GM21723 (cell line): Measurements from ENCODE around the gene IQGAP2.
"Not testable (repeated sequence)": the region's sequence is repeated elsewhere in the genome, so short reads cannot be mapped to it uniquely, and the experiment has no call there.

ENCODE experiments used
- ATAC-seq: cut with Tn5 transposase; IDR thresholded peaks from one replicate; pipeline ENCODE4 v1.9.1; 2021; ENCODE audit warnings: mild to moderate bottlenecking, moderate library complexity; ENCODE audit not compliant: unreplicated experiment

Gene IQGAP2, protein sequence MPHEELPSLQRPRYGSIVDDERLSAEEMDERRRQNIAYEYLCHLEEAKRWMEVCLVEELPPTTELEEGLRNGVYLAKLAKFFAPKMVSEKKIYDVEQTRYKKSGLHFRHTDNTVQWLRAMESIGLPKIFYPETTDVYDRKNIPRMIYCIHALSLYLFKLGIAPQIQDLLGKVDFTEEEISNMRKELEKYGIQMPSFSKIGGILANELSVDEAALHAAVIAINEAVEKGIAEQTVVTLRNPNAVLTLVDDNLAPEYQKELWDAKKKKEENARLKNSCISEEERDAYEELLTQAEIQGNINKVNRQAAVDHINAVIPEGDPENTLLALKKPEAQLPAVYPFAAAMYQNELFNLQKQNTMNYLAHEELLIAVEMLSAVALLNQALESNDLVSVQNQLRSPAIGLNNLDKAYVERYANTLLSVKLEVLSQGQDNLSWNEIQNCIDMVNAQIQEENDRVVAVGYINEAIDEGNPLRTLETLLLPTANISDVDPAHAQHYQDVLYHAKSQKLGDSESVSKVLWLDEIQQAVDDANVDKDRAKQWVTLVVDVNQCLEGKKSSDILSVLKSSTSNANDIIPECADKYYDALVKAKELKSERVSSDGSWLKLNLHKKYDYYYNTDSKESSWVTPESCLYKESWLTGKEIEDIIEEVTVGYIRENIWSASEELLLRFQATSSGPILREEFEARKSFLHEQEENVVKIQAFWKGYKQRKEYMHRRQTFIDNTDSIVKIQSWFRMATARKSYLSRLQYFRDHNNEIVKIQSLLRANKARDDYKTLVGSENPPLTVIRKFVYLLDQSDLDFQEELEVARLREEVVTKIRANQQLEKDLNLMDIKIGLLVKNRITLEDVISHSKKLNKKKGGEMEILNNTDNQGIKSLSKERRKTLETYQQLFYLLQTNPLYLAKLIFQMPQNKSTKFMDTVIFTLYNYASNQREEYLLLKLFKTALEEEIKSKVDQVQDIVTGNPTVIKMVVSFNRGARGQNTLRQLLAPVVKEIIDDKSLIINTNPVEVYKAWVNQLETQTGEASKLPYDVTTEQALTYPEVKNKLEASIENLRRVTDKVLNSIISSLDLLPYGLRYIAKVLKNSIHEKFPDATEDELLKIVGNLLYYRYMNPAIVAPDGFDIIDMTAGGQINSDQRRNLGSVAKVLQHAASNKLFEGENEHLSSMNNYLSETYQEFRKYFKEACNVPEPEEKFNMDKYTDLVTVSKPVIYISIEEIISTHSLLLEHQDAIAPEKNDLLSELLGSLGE (N-terminal part only)

DNA sequence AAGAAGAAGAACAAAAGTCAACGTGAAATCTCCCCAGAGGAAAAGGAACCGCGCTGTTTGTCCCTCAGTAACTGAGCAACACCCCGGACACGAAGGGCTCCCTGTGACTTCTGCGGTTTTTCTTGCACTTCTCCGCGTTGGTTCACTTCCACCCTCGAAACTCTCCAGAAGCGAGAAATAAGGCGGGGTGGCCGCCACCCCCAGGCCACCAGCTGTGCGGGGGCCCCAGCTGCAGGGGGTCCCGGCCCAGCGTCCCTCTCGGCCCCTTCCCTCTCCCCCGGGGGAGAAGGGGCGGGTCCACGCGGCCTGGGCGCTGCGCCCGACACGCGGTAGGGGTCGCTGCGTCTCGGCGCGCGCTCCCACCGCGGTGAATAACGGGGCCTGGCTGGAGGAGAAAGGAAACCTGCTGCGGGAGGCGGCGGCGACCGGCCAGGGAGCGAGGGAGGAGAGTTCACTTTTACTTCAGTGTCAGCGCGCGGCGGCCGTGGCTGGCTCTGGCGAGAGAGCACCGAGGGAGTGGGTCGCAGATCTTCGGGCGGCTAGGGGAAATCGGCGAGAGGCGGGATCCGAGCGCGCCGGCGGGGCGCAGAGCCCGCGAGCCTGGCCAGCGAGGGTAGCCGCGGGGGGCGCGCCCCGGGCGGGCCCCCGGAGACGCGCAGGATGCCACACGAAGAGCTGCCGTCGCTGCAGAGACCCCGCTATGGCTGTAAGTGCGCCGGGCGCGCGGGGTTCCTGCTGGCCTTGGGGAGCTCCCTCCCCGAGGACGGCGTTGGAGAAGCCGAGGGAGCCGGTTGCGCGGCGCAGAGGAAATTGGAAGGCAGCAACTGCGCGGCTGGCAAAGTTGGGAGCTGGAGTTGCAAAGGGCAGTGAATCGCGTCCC lies at the start of gene IQGAP2:
Gene IQGAP2, plus strand, starts transcription at position 400 of the 880 bp plus-strand sequence. Its CDS starts 261 bp downstream, at position 661.
- ATAC-seq: peak; percentile 56

DNA sequence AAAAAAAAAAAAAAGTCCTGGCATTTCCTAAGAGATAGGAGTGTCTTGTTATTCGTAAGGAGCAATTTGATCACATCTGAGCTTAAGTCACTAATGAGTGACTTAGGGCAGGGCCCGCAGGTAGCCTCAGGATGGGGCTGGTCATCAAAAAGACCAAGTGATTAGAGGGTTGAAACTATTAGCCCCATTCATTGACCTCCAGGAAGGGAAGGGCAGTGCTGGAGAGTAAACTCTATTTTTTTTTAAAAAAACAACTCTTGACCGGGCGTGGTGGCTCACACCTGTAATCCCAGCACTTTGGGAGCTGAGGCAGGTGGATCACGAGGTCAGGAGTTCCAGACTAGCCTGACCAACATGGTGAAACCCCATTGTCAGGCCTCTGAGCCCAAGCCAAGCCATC lies 46.2 kb upstream of the IQGAP2 start:
- ATAC-seq: no peak

DNA sequence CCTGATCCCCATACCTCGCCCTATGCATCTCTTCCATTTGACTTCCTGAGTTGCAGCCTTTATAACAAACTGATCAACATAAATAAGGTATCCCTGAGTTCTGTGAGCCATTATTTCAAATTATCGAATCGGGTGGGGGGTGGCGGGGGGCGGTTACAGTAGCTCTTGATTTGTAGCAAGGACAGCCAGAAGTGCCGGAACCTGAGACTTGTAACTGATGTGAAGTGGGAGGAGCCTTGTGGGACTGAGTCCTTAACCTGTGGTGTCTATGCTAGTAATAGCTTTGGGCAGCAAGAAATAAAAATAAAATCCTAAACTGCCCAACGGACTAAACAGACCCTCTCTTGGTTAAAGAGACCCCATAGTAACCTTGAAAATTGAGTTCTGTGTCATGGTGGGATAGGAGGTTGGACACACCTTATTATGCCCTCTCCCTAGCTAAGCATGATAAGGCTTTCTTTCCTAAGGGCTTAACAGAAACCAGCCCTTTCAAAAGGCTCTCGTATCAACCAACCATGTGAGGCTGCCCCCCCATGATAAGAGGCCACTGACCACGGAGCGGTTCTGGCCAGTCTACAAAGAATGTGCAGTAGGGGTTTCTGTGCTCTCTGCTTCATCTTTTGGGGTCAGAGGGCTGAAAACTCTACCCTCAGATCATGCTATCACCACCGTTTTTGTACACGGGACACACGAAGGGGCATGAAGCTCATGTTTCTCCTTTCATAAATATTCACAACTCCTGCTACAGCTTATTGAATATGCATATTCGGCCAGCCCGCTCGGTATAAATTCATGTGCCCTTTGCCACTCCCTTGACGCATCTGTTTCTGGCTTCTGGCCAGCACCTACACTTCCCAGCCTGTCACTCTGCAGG lies 39.5 kb upstream of the IQGAP2 start:
- ATAC-seq: no peak

GRCh38 chr5:76364226-76364589 lies 38.9 kb upstream of the IQGAP2 start:
- no peak for ATAC-seq

DNA sequence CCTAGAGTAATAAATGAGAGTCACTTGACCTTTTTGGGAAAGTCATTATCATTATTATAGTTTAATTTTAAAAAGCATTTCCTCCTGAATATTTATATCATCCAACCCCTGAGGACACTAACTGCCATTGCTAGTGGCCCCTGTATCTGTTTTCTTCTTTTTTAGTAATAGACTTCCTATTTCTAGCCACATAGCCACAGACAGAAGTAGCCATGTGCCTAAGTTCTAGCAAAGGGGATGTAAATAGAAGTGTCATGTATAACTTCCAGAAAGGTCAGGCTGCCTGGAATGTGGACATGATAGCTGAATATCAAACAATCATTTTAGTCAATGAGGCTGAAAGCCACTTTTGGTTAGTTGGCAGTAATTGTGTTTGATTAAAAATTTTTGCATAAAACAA lies 37.5 kb upstream of the IQGAP2 start:
- ATAC-seq: no peak

DNA sequence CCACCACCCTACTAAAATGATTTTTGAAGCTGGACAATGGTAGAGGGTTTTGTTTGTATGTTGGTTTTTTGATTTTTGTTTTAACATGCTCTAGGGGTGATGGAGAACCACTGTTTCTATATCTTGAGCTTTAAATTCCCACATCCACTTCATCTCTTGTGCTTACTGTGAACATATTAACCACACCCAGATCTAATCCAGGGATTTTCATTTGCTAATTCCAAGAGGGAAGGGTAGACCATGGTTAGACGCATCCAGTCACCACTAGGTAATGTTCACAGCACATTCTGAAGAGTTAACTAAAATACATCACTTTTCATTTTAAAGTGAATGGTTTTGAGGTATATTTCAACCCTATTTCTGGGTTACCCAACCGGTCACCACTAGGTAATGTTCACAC lies 36.5 kb upstream of the IQGAP2 start:
- no peak for ATAC-seq

- ATAC-seq: peak; percentile 69
Observed at GRCh38 chr5:76367623-76368371, 35.3 kb upstream of the IQGAP2 start.

DNA sequence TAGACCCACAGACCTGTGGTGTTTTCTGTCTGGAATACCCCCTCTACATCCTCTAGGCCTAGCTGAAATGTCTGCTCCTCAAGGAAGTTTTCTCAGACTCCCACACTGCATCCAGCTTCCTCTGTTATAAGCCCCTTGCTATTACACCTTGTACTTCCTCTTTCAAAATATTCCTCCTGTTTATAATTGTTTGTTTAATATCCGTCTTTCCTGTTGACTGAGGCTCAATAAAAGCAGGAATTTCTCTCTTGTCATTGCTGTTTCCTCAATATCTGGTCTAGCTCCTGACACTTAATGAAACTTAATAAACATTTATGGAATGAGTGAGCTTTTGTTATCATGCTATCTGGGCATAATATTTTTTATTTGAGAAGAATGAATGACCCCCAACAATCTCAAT lies 34.1 kb upstream of the IQGAP2 start:
- ATAC-seq: no peak

DNA sequence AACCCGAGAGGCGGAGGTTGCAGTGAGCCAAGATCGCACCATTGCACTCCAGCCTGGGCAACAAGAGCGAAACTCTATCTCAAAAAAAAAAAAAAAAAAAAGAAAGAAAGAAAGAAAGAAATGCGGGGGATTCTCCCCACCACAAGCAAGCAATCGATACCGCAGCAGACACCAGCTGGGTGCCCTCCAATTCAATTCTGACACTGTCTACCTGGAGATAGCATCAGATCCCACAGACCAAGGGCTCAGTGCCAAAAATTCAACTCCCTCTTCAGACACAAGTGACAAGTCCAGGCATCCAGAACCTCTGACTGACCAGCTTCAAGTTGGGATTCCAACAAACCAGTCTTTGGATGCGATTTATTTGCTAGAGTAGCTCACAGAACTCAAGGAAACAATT lies 33.4 kb upstream of the IQGAP2 start:
- ATAC-seq: not testable (repeated sequence)

DNA sequence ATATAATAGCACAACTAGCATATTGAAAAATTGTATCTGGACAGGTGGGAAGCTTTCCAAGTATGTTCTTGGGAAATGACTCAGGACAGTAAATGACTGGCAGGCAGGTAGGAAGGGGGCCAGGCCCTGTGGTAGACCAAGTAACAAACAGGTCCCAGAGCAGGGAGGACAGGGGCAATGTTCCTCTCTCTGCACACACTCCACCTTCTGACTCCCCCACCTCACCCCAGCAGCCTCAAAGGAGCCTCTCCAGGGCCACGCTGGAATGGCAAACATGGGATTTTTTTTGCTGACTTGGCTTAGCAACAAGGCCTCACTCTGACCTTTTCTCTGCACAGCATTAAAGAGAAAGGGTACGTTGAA lies 31.1 kb upstream of the IQGAP2 start:
- no peak for ATAC-seq

DNA sequence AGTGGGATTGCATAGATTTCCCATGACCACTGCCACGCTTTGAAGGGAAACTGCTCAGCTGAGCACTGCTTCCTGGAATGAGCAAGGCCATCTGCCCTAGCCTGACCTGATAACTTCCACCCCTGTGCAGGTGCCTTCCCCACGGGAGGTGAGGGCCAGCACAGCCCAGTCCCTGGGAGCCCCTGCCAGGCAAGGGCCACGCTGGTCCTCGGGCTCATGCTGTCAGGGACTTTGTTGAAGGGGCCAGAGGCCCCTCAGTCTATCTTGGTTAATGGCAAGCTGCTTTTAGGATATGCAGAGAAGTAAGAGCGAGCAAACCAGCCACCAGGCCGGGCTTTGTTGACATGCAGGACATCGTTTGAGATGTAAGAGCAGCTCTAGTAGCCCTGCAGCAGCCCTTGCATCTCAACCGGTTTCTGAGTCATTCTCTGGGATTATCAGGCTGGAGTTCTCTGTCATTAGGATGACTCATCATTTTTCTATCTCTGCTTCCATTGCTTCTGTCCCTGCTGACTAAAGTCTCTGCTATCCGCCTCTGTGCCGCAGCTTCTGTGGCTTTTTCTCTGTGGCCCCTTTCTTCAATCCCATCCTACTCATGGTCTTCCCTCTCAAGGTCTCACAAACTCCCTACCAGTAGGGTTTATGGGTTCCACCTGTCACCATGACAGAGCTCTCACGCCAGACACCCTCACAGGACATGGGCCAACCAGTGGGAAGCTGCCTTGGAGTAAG lies 30.6 kb upstream of the IQGAP2 start:
- no peak for ATAC-seq

- no peak for ATAC-seq
Observed at GRCh38 chr5:76376148-76376865, 26.8 kb upstream of the IQGAP2 start.

DNA sequence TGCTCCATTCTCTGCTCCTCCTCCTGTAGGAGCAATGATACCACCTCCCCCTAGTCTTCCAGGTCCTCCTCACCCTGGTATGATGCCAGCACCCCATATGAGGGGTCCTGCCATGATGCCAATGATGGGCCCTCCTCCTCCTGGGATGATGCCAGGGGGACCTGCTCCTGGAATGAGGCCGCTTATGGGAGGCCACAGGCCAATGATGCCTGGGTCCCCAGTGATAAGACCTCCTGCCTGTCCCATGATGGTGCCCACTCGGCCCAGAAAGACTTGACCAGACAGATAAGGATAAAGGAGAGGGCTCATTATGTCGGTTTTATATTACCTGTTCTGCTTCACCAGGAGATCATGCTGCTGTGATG lies 26.2 kb upstream of the IQGAP2 start:
- no peak for ATAC-seq

DNA sequence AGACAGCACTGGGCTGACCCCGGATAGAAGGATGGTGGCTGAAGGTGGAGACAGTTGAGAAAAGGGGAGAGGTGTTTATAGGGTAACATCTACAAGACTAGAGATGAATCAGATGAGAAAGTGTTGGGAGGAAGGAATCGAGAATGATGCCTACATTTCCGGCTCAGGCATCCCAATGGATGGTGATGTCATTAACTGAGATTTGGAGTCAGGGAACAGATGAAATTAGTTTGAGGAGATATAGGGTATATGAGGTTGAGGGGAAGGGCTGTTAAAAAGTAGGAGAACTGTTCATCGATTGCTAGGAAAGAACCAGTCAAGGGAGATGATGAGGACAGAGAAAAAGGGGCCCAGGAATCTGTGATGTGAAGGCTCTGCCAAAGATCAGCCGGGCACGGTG lies 24.7 kb upstream of the IQGAP2 start:
- no peak for ATAC-seq

- no peak for ATAC-seq
Observed at GRCh38 chr5:76379316-76379715, 23.8 kb upstream of the IQGAP2 start.

- no peak for ATAC-seq
Observed at GRCh38 chr5:76379855-76380254, 23.2 kb upstream of the IQGAP2 start.

GRCh38 chr5:76380346-76381066 lies 22.6 kb upstream of the IQGAP2 start:
- ATAC-seq: no peak
